GM18520 (cell line): ENCODE measurements around the gene PWP2.
"Not testable (repeated sequence)": the region's sequence is repeated elsewhere in the genome, so short reads cannot be mapped to it uniquely, and the experiment has no call there.

Experiments used
- ATAC-seq: cut with Tn5 transposase; IDR thresholded peaks from one replicate; pipeline ENCODE4 v1.9.1; 2021; ENCODE audit not compliant: unreplicated experiment

PWP2 gene

GRCh38 chr21:44082648-44083440 is 24.4 kb upstream of the PWP2 start:
- ATAC-seq, result no peak

GRCh38 chr21:44083631-44084291 is 23.4 kb upstream of the PWP2 start:
- ATAC-seq, result no peak

DNA sequence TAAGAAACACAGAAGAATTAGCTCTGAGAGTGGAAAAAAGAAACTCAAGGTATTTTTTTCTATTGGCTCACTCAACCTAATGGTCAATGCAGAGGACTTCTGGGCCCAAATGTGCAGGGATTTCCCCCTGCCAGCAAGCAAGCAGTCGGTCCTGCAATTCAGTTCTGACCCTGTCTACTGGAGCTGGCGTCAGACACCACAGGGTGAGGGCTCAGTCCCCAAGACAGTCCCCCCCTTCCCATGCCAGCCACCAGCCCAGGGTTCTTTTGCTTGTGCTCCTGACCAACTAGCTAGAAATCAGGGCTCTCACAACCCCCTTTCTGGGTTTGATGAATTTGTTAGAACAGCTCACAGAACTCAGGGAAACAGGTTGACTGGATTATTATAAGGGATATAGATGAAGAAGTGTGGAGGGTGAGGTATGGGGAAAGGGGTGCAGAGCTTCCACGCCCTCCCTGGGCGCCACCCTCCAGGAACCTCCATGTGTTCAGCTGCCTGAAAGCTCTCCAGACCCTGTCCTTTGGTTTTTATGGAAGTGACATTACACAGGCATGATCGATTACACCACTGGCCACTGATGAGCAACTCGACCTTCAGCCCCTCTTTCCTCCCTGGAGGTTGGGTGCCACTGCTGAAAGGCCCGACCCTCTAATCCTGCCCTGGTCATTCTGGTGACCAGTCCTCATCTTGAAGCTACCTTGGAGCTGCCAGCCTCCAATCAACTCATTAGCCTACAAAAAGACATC is 22.5 kb upstream of the PWP2 start:
- ATAC-seq, result no peak

DNA sequence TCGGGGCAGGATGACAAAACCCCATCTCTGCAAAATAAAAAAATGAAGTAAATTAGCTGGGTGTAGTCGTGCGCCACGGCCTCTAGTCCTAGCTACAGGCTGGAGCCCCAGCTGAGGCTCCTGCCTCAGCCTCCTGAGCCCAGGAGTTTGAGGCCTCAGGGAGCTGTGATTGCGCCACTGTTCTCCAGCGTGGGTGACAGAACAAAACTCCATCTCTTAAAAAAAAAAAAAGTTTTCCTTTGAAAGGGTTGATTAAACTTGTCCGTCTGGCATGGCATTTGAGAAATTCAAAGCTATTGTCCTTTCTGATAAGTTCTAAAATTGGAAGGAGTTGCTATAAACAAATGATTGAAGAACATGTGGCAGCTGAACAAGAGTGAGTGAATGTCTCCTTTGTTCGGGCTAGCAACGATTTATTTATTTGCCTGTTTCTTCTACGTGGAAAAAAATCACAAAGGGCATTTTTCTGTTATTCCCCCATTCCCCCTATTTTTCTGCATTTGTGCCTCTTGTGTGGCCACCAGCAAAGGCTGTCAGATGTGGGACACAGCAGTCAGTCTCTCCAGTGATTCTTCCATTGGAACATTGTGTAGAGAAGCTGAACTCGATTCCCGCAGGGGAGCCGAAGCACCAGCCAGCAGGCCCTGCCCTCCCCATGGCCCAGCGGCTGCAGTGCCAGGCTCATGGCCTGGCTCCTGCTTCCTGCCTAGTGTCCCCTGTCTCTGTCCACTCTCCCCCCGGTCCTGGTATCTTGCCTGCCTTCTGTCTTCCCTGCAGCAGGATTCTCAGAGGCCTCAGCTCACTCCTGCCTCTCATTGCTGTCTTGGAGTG is 21.5 kb upstream of the PWP2 start:
- no peak for ATAC-seq

DNA sequence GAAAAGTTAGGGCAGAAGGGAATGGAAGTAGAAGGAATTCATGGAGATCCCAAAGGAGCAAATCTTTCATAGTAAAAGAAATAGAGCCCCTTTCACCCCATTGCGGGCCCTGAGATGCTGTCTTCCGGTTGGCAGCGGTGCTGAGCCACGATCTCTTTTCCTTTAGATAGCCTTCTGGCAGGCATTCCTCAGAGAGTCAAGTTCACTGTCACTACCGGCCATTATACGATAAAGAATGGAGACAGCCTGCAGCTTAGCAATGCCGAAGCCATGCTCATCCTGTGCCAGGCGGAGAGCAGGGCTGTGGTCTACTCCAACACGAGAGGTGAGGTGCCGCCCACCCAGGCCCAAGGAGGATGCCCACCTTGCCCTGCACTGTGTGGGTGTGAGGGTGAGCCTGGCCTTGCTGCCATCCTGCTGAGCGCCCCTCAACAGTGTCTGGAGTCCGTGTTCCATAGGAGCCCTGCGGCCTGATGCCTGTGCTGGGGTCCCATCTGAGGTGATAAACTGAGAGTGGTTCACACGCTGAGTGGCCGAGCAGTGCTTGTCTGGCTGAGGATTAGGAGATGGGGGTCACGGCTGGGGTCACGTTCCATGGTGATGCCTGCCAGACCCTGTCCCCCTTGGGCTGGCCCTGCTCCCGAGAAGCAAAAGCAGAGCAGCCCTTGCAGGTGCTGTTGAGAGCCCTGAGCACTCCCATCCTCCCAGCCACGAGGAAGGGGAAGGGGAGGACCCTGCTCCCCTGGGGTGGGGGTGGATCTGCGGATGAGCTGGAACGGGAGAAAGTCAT is 20.4 kb upstream of the PWP2 start:
- no peak for ATAC-seq

GRCh38 chr21:44087426-44088400 is 19.5 kb upstream of the PWP2 start:
- ATAC-seq, result no peak

DNA sequence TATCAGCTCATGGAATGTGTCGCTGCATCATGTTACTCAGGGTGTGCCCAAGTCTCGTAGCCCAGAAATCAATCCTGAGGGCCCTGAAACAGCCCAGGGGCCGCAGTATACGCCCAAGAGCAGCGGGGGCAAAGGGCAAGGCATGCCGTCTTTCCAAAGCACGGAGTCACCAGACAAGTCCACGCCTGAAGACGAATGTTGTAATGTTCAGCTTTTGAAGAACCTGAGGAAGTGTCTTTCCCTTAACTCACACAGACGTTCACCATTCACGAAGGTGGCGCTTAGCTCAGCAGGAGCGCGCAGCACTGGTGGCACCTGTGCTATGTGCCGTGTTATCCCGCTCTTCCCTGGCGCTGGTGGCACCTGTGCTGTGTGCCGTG is 18.8 kb upstream of the PWP2 start:
- no peak for ATAC-seq

DNA sequence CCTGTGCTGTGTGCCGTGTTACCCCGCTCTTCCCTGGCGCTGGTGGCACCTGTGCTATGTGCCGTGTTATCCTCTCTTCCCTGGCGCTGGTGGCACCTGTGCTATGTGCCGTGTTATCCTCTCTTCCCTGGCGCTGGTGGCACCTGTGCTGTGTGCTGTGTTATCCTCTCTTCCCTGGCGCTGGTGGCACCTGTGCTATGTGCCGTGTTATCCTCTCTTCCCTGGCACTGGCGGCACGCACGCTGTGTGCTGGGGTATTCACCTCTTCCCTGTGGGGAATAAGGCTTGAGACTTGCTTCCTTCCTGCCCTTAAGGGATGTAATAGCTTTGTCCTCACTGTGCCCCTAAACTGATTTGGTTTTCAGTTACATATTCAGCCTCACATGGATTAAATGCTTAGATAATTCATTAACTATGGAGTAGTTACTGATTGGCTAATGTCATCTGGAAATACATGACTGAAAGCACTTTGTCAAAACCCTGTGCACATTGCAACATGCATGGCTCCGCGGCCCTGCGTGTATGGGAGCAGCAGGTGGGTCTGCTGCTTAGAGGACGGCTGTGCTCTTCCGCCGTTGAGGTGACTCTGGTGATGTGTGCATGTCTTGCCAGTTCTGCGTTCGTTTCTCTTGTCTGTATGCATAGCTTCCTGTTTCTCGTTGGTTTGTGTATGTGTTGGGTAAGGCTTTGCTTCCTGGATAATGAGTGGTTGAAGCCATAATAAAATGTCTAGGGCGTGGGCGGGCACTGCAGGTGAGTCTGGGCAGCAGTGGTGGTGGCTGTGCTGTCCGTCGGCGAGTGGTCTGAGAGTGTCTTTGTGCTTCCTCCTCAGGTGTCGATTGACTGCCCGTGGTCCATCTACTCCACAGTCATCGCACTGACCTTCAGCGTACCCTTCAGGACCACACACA is 17.9 kb upstream of the PWP2 start:
- ATAC-seq, result no peak

- no peak for ATAC-seq
Measured at GRCh38 chr21:44090325-44090724, 16.9 kb upstream of the PWP2 start.

- ATAC-seq, result no peak
Measured at GRCh38 chr21:44092211-44092610, 15.0 kb upstream of the PWP2 start.

- ATAC-seq, result no peak
Measured at GRCh38 chr21:44093761-44094160, 13.4 kb upstream of the PWP2 start.

DNA sequence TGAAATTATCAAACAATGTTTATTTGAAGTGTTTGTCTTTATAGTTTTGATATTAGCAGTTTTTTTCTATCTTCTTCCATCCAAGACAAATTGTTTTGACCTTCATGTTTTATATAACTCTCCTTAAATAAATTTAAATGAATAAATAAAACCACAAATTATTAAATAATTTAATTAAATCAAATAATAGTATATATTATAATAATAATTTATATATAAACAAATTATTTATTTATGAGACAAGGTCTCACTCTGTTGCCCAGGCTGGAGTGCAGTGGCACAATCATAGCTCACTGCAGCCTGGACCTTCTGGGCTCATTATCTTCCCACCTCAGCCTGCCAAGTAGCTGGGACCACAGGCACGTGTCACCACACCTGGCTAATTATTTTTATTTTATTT is 12.4 kb upstream of the PWP2 start:
- ATAC-seq, result no peak

DNA sequence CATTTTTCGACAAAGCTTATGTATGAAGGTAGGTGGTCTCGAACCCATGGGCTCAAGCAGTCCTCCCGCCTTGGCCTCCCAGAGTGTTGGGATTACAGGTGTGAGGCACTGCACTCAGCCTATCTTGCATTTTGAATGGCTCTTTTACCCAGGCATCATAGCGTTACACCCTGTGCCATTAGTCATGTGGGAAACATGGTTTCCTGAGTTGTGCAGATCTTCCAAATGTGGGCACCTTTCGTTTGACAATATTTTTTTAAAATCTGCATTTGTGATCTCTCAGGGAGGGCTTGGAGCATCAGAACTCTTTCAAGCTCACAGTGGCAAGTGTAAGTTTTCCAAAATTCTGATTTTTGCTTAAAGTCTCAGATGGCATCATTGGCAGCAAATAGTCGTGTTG is 8.7 kb upstream of the PWP2 start:
- ATAC-seq, result not testable (repeated sequence)

GRCh38 chr21:44098964-44099363 is 8.2 kb upstream of the PWP2 start:
- ATAC-seq, result not testable (repeated sequence)

DNA sequence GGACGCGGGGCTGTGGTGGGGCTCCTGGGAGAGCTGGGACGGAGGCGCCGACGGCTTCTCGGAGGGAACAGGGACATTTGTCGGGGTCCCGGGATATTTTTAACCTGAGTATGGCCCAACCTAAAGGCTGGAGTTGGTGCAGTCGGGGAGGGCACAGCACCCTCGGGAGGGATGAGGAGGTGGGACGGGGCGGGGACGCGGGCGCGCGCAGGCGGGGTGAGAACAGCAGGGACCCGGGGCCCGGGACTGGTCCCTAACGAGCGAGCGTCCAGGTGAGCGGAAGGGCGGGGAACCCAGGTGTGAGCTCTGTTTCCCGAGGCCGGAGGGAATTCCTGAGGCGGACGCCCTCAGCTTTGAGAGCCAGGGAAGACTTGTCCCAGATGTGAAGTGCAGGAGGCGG is 390 bp downstream of the PWP2 start:
- ATAC-seq, result not testable (repeated sequence)

- ATAC-seq, result not testable (repeated sequence)
Measured at GRCh38 chr21:44113702-44114371, 6.6 kb downstream of the PWP2 start.

DNA sequence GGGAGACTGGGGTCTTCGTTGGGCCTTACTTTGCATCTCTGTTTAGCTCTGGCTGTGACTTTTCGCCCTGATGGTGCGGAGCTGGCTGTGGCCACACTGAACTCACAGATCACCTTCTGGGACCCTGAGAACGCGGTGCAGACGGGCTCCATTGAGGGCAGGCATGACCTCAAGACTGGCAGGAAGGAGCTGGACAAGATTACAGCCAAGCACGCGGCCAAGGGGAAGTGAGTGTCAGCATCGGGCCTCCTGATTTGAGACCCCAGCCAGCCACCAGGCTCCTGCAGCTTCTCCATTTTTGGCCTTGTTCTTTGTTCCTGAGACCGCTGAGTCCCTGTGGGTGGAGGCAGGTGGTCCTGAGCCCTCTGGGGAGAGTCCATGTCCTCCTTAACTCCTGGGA is 14.9 kb downstream of the PWP2 start:
- ATAC-seq, result not testable (repeated sequence)
